Upper lobe of left lung (tissue), 4 donors: ENCODE measurements around the gene APH1B.

Experiments used
- EP300 ChIP-seq, 4 donors: sonication (generic); formaldehyde crosslinking; IDR thresholded peaks; one replicate each; pipeline ENCODE4 v1.5.1; 2017; ENCODE audit warnings: antibody characterized with exemption in 4 of 4, control low read depth in 2 of 4
- POLR2A ChIP-seq, 4 donors: fragments of 450-650 bp; IDR thresholded peaks; one replicate each; pipeline ENCODE4 v1.5.1; 2016 to 2017; ENCODE audit warnings: antibody characterized with exemption in 4 of 4, mild to moderate bottlenecking in 2 of 4
- POLR2AphosphoS5 ChIP-seq, 2 donors: sonication (generic); formaldehyde crosslinking; IDR thresholded peaks; one replicate each; pipeline ENCODE4 v1.5.1; 2017; ENCODE audit warnings: antibody characterized with exemption in 2 of 2
- TF ChIP-seq, protein P1 (sequence below), 6 experiments: fragments of 450-650 bp in 4 of 6; fragments of 200-600 bp in 2 of 6; sonication (generic) in 2 of 6; IDR thresholded peaks; one replicate each; pipeline ENCODE4 v1.5.1; 2016 to 2019; ENCODE audit warnings: antibody characterized with exemption in 6 of 6

GRCh38 chr15:63292771-63293170 is 15.4 kb downstream of the APH1B start:
- TF ChIP-seq POLR2AphosphoS5 (IDR thresholded peaks at IDR 0.05) (peak in 1 of 2 donors; percentile 32), POLR2A (IDR thresholded peaks at IDR 0.05) (peak in 1 of 4 donors; percentile 29), EP300 (IDR thresholded peaks at IDR 0.05) (peak in 1 of 4 donors; percentile 23)
- TF ChIP-seq, protein P1, sequence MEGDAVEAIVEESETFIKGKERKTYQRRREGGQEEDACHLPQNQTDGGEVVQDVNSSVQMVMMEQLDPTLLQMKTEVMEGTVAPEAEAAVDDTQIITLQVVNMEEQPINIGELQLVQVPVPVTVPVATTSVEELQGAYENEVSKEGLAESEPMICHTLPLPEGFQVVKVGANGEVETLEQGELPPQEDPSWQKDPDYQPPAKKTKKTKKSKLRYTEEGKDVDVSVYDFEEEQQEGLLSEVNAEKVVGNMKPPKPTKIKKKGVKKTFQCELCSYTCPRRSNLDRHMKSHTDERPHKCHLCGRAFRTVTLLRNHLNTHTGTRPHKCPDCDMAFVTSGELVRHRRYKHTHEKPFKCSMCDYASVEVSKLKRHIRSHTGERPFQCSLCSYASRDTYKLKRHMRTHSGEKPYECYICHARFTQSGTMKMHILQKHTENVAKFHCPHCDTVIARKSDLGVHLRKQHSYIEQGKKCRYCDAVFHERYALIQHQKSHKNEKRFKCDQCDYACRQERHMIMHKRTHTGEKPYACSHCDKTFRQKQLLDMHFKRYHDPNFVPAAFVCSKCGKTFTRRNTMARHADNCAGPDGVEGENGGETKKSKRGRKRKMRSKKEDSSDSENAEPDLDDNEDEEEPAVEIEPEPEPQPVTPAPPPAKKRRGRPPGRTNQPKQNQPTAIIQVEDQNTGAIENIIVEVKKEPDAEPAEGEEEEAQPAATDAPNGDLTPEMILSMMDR (IDR thresholded peaks at IDR 0.05): no peak
